ENCODE results near the gene NR3C2. TPM values are rescaled to one million over a fixed set of nuclear protein-coding genes. Genes with fewer than 3 reads are reported as not detected.

The NR3C2 gene
- total RNA-seq, 1 experiment from 2014 or later = 2.8 TPM

DNA sequence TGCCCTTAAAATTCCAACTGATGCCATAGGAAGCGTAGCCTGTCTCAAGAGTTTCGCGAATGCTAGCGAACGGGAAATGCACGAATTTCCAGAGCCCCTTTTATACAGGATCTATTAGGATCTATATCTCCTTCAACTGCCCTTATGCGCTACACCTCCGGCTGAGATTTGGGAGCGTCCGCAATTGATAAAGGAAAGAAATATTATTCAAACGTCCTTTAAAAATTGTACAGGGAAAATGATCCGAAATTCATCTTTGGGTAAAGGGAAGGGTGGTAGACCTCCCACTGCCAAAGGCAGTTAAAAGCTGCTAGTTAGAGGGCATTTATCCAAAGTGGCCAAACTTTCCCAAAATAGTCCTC is 609 bp downstream of the NR3C2 start:
- Histone ChIP-seq H3K4me2 (ENCODE audit: low read length) (peak overlapping the region; percentile 88), H3K27me3 (ENCODE audit: low read length) (no peaks in the 10 kb centered on the region), H4K20me1 (ENCODE audit: low read length) (no peaks in the 10 kb centered on the region), H3F3A (ENCODE audit: low read length, unreplicated experiment) (no peaks in the 10 kb centered on the region), H3K27ac (ENCODE audit: low read length) (no peak overlapping the region), H3K79me2 (ENCODE audit: low read length) (0 out of 2 replicates have a peak, but pooled peaks cover 4% of the 10 kb centered on the region), H3K4me3 (ENCODE audit: low read length) (peak overlapping the region; percentile 86), H3K9ac (ENCODE audit: low read length) (peak overlapping the region; percentile 34), H3K9me2 (replicated peaks; ENCODE audit: low read length) (no peaks in the 10 kb centered on the region), H3K36me3 (ENCODE audit: low read depth, low read length) (no peaks in the 10 kb centered on the region), H3K9me3 (ENCODE audit: low read length) (no peaks in the 10 kb centered on the region), H3K4me1 (ENCODE audit: insufficient read depth, low read length) (peaks cover 13% of the 10 kb centered on the region; the same call in 1 of the 2 replicates), H2AFZ (ENCODE audit: low read length) (peak overlapping the region; percentile 94)
- no peak for TF ChIP-seq EZH2 (IDR thresholded peaks at IDR 0.05; ENCODE audit: low read length, unreplicated experiment)
- TF ChIP-seq EZH2phosphoT487 (IDR thresholded peaks at IDR 0.05; ENCODE audit: borderline replicate concordance, low read length) = no peak
- TF ChIP-seq, protein P1, sequence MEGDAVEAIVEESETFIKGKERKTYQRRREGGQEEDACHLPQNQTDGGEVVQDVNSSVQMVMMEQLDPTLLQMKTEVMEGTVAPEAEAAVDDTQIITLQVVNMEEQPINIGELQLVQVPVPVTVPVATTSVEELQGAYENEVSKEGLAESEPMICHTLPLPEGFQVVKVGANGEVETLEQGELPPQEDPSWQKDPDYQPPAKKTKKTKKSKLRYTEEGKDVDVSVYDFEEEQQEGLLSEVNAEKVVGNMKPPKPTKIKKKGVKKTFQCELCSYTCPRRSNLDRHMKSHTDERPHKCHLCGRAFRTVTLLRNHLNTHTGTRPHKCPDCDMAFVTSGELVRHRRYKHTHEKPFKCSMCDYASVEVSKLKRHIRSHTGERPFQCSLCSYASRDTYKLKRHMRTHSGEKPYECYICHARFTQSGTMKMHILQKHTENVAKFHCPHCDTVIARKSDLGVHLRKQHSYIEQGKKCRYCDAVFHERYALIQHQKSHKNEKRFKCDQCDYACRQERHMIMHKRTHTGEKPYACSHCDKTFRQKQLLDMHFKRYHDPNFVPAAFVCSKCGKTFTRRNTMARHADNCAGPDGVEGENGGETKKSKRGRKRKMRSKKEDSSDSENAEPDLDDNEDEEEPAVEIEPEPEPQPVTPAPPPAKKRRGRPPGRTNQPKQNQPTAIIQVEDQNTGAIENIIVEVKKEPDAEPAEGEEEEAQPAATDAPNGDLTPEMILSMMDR (conservative IDR thresholded peaks at IDR 0.05; ENCODE audit: low read depth, low read length) = no peak
- DNase-seq (peak; percentile 20), ATAC-seq (no peak)
- CTCF ChIA-PET = no interaction called here
- POLR2A ChIA-PET (ENCODE audit: unreplicated experiment) = no interaction called here
- intact Hi-C loops (cut with micrococcal nuclease) = loop anchor here (5.0 kb wide), 3 partner anchors 514 to 821 kb away; no protein-coding TSS in a partner anchor
- BruUV-seq (replicated peaks) = TSS peak; percentile 36

DNA sequence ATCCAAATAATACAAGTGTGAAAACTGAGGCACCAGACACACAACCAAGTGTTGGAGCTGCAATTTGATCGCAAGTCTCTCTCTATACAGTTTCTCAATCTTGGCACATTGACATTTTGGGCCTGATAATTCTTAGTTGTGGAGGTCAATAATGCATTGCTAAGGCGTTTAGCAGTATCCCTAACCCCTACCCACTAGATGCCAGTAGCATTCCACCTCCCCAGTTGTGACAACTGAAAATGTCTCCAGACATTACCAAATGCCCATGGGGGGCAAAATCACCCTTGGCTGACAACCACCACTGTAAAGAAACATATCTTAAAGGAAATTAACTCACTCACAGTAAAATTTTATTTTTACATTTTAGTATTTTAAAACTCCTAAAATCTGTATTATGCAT is 4.2 kb downstream of the NR3C2 start:
- Histone ChIP-seq H3K4me2 (ENCODE audit: low read length) (no peak overlapping the region), H3K9me3 (ENCODE audit: low read length) (no peaks in the 10 kb centered on the region), H3K36me3 (ENCODE audit: low read depth, low read length) (no peaks in the 10 kb centered on the region), H3K4me1 (ENCODE audit: insufficient read depth, low read length) (peaks cover 18% of the 10 kb centered on the region; the same call in 1 of the 2 replicates), H3K79me2 (ENCODE audit: low read length) (0 out of 2 replicates have a peak, but pooled peaks cover 4% of the 10 kb centered on the region), H2AFZ (ENCODE audit: low read length) (no peak overlapping the region), H3K27ac (ENCODE audit: low read length) (no peak overlapping the region), H3K9me2 (replicated peaks; ENCODE audit: low read length) (no peaks in the 10 kb centered on the region), H3K4me3 (ENCODE audit: low read length) (no peak overlapping the region), H3K9ac (ENCODE audit: low read length) (no peak overlapping the region), H3F3A (ENCODE audit: low read length, unreplicated experiment) (no peaks in the 10 kb centered on the region), H4K20me1 (ENCODE audit: low read length) (no peaks in the 10 kb centered on the region), H3K27me3 (ENCODE audit: low read length) (no peaks in the 10 kb centered on the region)
- POLR2A ChIA-PET (ENCODE audit: unreplicated experiment) = no interaction called here
- DNase-seq (no peak), ATAC-seq (no peak)
- CTCF ChIA-PET = no interaction called here
- TF ChIP-seq EZH2phosphoT487 (IDR thresholded peaks at IDR 0.05; ENCODE audit: borderline replicate concordance, low read length) (no peak), EZH2 (IDR thresholded peaks at IDR 0.05; ENCODE audit: low read length, unreplicated experiment) (no peak)
- TF ChIP-seq, protein P1 (conservative IDR thresholded peaks at IDR 0.05; ENCODE audit: low read depth, low read length) = 0 out of 2 replicates have a peak, but pooled peaks have one; percentile 10
- no TSS peak for BruUV-seq (replicated peaks)
- intact Hi-C loops (cut with micrococcal nuclease) = no loop called here

DNA sequence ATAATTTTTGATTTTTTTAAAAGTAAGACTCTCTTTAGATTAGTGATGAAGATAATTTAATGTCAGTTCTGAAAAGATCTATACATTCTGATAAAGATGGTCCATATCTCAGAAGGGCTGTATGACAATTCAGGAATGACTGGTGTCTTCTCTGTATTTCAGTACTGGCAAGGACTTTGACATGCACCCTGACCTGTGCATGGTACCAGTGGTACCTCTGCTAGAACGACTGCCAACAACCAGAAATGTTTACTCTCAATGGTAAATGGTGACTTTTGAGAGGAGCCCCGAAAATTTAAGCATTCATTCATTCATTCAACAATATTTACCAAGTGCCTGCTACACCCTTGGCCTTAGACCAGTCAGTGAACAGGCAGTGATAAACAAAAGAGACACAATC is 4.8 kb downstream of the NR3C2 start:
- Histone ChIP-seq H3K36me3 (ENCODE audit: low read depth, low read length) (no peaks in the 10 kb centered on the region), H3F3A (ENCODE audit: low read length, unreplicated experiment) (no peaks in the 10 kb centered on the region), H3K4me3 (ENCODE audit: low read length) (no peak overlapping the region), H2AFZ (ENCODE audit: low read length) (no peak overlapping the region), H3K27me3 (ENCODE audit: low read length) (no peaks in the 10 kb centered on the region), H3K79me2 (ENCODE audit: low read length) (0 out of 2 replicates have a peak, but pooled peaks cover 4% of the 10 kb centered on the region), H3K9ac (ENCODE audit: low read length) (no peak overlapping the region), H3K9me3 (ENCODE audit: low read length) (no peaks in the 10 kb centered on the region), H4K20me1 (ENCODE audit: low read length) (no peaks in the 10 kb centered on the region), H3K27ac (ENCODE audit: low read length) (no peak overlapping the region), H3K4me1 (ENCODE audit: insufficient read depth, low read length) (peaks cover 18% of the 10 kb centered on the region; the same call in 1 of the 2 replicates), H3K4me2 (ENCODE audit: low read length) (no peak overlapping the region), H3K9me2 (replicated peaks; ENCODE audit: low read length) (no peaks in the 10 kb centered on the region)
- ATAC-seq (no peak), DNase-seq (no peak)
- ChIA-PET CTCF (no interaction called here), POLR2A (ENCODE audit: unreplicated experiment) (no interaction called here)
- TF ChIP-seq EZH2 (IDR thresholded peaks at IDR 0.05; ENCODE audit: low read length, unreplicated experiment) (no peak), EZH2phosphoT487 (IDR thresholded peaks at IDR 0.05; ENCODE audit: borderline replicate concordance, low read length) (no peak)
- TF ChIP-seq, protein P1 (conservative IDR thresholded peaks at IDR 0.05; ENCODE audit: low read depth, low read length) = no peak
- BruUV-seq (replicated peaks) = no TSS peak
- intact Hi-C loops (cut with micrococcal nuclease) = no loop called here
